Liver (tissue), 9 donors: ENCODE results near the gene SCN3A. TPM values are rescaled to one million over a fixed set of nuclear protein-coding genes. Genes with fewer than 3 reads are reported as not detected.
A peak's percentile ranks its signal among the peaks of the same experiment; 100 is the strongest.

Experiments
- DNase-seq: peaks from one replicate; pipeline ENCODE4 v3.0.0-alpha.2; 2017; ENCODE audit warnings: low spot score
- H3K27ac ChIP-seq, 2 donors: one replicate each; pipeline ENCODE4 v1.7.0; 2013; ENCODE audit warnings: inconsistent platforms in 2 of 2, low read length in 2 of 2, control low read depth in 1 of 2, low read depth in 1 of 2, mild to moderate bottlenecking in 1 of 2
- H3K27me3 ChIP-seq, 4 donors: one replicate each; pipeline versions ENCODE4 v1.6.1 to v1.7.0; 2013; ENCODE audit warnings: low read length in 3 of 4, inconsistent platforms in 1 of 4, mild to moderate bottlenecking in 1 of 4, moderate library complexity in 1 of 4; ENCODE audit not compliant: control insufficient read depth in 4 of 4, insufficient read depth in 4 of 4
- H3K36me3 ChIP-seq, 4 donors: one replicate each; pipeline versions ENCODE4 v1.6.1 to v1.7.0; 2013; ENCODE audit warnings: low read length in 3 of 4, mild to moderate bottlenecking in 3 of 4, low read depth in 1 of 4, moderate library complexity in 1 of 4; ENCODE audit not compliant: control insufficient read depth in 4 of 4, insufficient read depth in 3 of 4
- H3K4me1 ChIP-seq, 4 donors: one replicate each; pipeline versions ENCODE4 v1.6.1 to v1.7.0; 2013; ENCODE audit warnings: low read length in 3 of 4, mild to moderate bottlenecking in 3 of 4, moderate library complexity in 1 of 4; ENCODE audit not compliant: control insufficient read depth in 4 of 4, insufficient read depth in 4 of 4
- H3K4me3 ChIP-seq, 3 donors: one replicate each; pipeline versions ENCODE4 v1.6.1 to v1.7.0; 2013; ENCODE audit warnings: low read length in 3 of 3, control low read depth in 1 of 3, low read depth in 1 of 3, mild to moderate bottlenecking in 1 of 3
- H3K9ac ChIP-seq, 2 donors: one replicate each; pipeline ENCODE4 v1.7.0; 2013; ENCODE audit warnings: low read length in 2 of 2, mild to moderate bottlenecking in 2 of 2, moderate library complexity in 2 of 2, control low read depth in 1 of 2, low read depth in 1 of 2
- H3K9me3 ChIP-seq, 4 donors: one replicate each; pipeline versions ENCODE4 v1.6.1 to v1.7.0; 2013; ENCODE audit warnings: low read length in 3 of 4; ENCODE audit not compliant: control insufficient read depth in 4 of 4
- ATF3 ChIP-seq: IDR thresholded peaks from 2 replicates; pipeline ENCODE4 v1.6.1; 2016; ENCODE audit warnings: antibody characterized with exemption
- CTCF ChIP-seq: fragments of 150-350 bp; IDR thresholded peaks from 2 replicates; pipeline ENCODE4 v1.5.1; 2017; ENCODE audit warnings: improper control_type of control experiment, low read depth, low read length; ENCODE audit not compliant: missing input control
- EGR1 ChIP-seq, 2 donors: IDR thresholded peaks; 2 replicates each; pipeline ENCODE4 v1.6.1; 2016 to 2018; ENCODE audit warnings: antibody characterized with exemption in 2 of 2, low read depth in 2 of 2
- FOXA1 ChIP-seq: IDR thresholded peaks from 2 replicates; pipeline ENCODE4 v1.6.1; 2016; ENCODE audit warnings: antibody characterized with exemption
- FOXA2 ChIP-seq: IDR thresholded peaks from 2 replicates; pipeline ENCODE4 v1.6.1; 2016; ENCODE audit warnings: antibody characterized with exemption
- GABPA ChIP-seq, 2 donors: IDR thresholded peaks in 1 of 2; conservative IDR thresholded peaks in 1 of 2; 2 replicates each; pipeline ENCODE4 v1.6.1; 2016; ENCODE audit warnings: antibody characterized with exemption in 2 of 2, mild to moderate bottlenecking in 1 of 2, moderate library complexity in 1 of 2
- HNF4A ChIP-seq, 2 donors: conservative IDR thresholded peaks; 2 replicates each; pipeline ENCODE4 v1.6.1; 2016; ENCODE audit warnings: antibody characterized with exemption in 2 of 2, mild to moderate bottlenecking in 2 of 2
- HNF4G ChIP-seq: IDR thresholded peaks from 2 replicates; pipeline ENCODE4 v1.6.1; 2016; ENCODE audit warnings: antibody characterized with exemption
- JUND ChIP-seq, 2 donors: IDR thresholded peaks; 2 replicates each; pipeline ENCODE4 v1.6.1; 2016; ENCODE audit warnings: antibody characterized with exemption in 2 of 2
- MAX ChIP-seq: IDR thresholded peaks from 2 replicates; pipeline ENCODE4 v1.6.1; 2016; ENCODE audit warnings: antibody characterized with exemption
- NR2F2 ChIP-seq: IDR thresholded peaks from 2 replicates; pipeline ENCODE4 v1.6.1; 2016; ENCODE audit warnings: antibody characterized with exemption
- RAD21 ChIP-seq, 2 donors: IDR thresholded peaks; 2 replicates each; pipeline ENCODE4 v1.6.1; 2016; ENCODE audit warnings: antibody characterized with exemption in 2 of 2, mild to moderate bottlenecking in 2 of 2
- REST ChIP-seq: IDR thresholded peaks from 2 replicates; pipeline ENCODE4 v1.6.1; 2016; ENCODE audit warnings: antibody characterized with exemption, mild to moderate bottlenecking
- RXRA ChIP-seq, 2 donors: IDR thresholded peaks; 2 replicates each; pipeline ENCODE4 v1.6.1; 2017 to 2018; ENCODE audit warnings: antibody characterized with exemption in 2 of 2, mild to moderate bottlenecking in 1 of 2
- SP1 ChIP-seq: IDR thresholded peaks from 2 replicates; pipeline ENCODE4 v1.6.1; 2018; ENCODE audit warnings: antibody characterized with exemption, mild to moderate bottlenecking
- TAF1 ChIP-seq: conservative IDR thresholded peaks from 2 replicates; pipeline ENCODE4 v1.6.1; 2016; ENCODE audit warnings: antibody characterized with exemption, mild to moderate bottlenecking
- YY1 ChIP-seq: IDR thresholded peaks from 2 replicates; pipeline ENCODE4 v1.6.1; 2016; ENCODE audit warnings: antibody characterized with exemption, mild to moderate bottlenecking
- ZBTB33 ChIP-seq: IDR thresholded peaks from 2 replicates; pipeline ENCODE4 v1.6.1; 2016; ENCODE audit warnings: antibody characterized with exemption
- WGBS: extraction: QIAGEN DNeasy Blood & Tissue Kit; methylation state at CpG from one replicate; pipeline ENCODE4 v1.1.7; 2013; 5-methylcytosine and 5-hydroxymethylcytosine counted together
- polyA plus RNA-seq, 2 donors: library from polyadenylated mRNA; stranded (reverse) in 1 of 2; unstranded in 1 of 2; fragments of 200-250 nt in 1 of 2; fragments of >200 nt in 1 of 2; fragmentation: Nextera tagmentation in 1 of 2; extraction: Ambion mirVana in 1 of 2; gene quantifications; one replicate each; pipeline versions ENCODE4 v1.2.1 to v1.2.3, GENCODE V29; 2013 to 2015
- total RNA-seq, 2 donors: library from RNA; depleted of rRNA; stranded (reverse); fragments of >200 nt; gene quantifications; one replicate each; pipeline ENCODE4 v1.2.3, GENCODE V29; 2014
- donor health status: healthy.
- donor health status: healthy.
- donor health status: healthy.
- donor health status: healthy.
- donor health status: healthy.

SCN3A gene
- total and polyA plus RNA-seq, 4 donors: 0.05 to 1.0 (median 0.29) TPM

GRCh38 chr2:165122521-165122920 is 81.3 kb downstream of the SCN3A start:
- Histone ChIP-seq H3K4me1 (peaks cover 0 to 10% (median 3%) of the 10 kb centered on the region in 4 donors), H3K9me3 (no peaks in the 10 kb centered on the region), H3K36me3 (no peaks in the 10 kb centered on the region), H3K27me3 (no peaks in the 10 kb centered on the region), H3K27ac (no peak overlapping the region), H3K4me3 (no peak overlapping the region), H3K9ac (no peak overlapping the region)
- 76% methylated on average over 4 of the region's 4 CpGs for WGBS
- TF ChIP-seq FOXA2: no peak
- no peak for TF ChIP-seq JUND (IDR thresholded peaks at IDR 0.05)
- TF ChIP-seq HNF4A (conservative IDR thresholded peaks at IDR 0.05): no peak
- TF ChIP-seq NR2F2: no peak
- no peak for TF ChIP-seq CTCF
- TF ChIP-seq RXRA (IDR thresholded peaks at IDR 0.05): no peak
- no peak for TF ChIP-seq SP1
- no peak for TF ChIP-seq ATF3
- no peak for TF ChIP-seq FOXA1
- no peak for TF ChIP-seq RAD21 (IDR thresholded peaks at IDR 0.05)
- TF ChIP-seq HNF4G: no peak
- TF ChIP-seq GABPA (IDR thresholded peaks at IDR 0.05 in 1 of 2, conservative IDR thresholded peaks at IDR 0.05 in 1 of 2): no peak
- TF ChIP-seq YY1: no peak
- no peak for TF ChIP-seq TAF1
- no peak for TF ChIP-seq REST
- TF ChIP-seq EGR1 (IDR thresholded peaks at IDR 0.05; ENCODE audit: low read depth in 2 of 2): no peak
- no peak for DNase-seq

- peak overlapping the region; percentile 36 to 46 for H3K27ac ChIP-seq
- no peak overlapping the region for H3K4me3 ChIP-seq
- no peaks in the 10 kb centered on the region for H3K9me3 ChIP-seq
- H3K27me3 ChIP-seq: no peaks in the 10 kb centered on the region
- H3K9ac ChIP-seq: no peak overlapping the region
- H3K4me1 ChIP-seq: peaks cover 0 to 10% (median 3%) of the 10 kb centered on the region in 4 donors
- DNase-seq: no peak
- WGBS: 68% methylated on average over 7 of the region's 7 CpGs
- no peaks in the 10 kb centered on the region for H3K36me3 ChIP-seq
- TF ChIP-seq HNF4G (peak; percentile 38), TAF1 (peak; percentile 34), HNF4A (conservative IDR thresholded peaks at IDR 0.05) (peak; percentile 75 to 76), RAD21 (IDR thresholded peaks at IDR 0.05) (peak; percentile 34 to 36), GABPA (IDR thresholded peaks at IDR 0.05 in 1 of 2, conservative IDR thresholded peaks at IDR 0.05 in 1 of 2) (peak in 1 of 2 donors; percentile 7), NR2F2 (no peak), REST (peak; percentile 37), ZBTB33 (peak; percentile 26), RXRA (IDR thresholded peaks at IDR 0.05) (peak; percentile 62 to 80), SP1 (peak; percentile 78), FOXA2 (peak; percentile 21), YY1 (peak; percentile 74), EGR1 (IDR thresholded peaks at IDR 0.05; ENCODE audit: low read depth in 2 of 2) (peak in 1 of 2 donors; percentile 30), MAX (peak; percentile 70), ATF3 (no peak), JUND (IDR thresholded peaks at IDR 0.05) (peak in 1 of 2 donors; percentile 34)
These were observed 82.9 kb downstream of the SCN3A start for GRCh38 chr2:165120740-165121467.
